ENCODE data around the gene PAPPA2. TPM values are rescaled to one million over a fixed set of nuclear protein-coding genes. Genes with fewer than 3 reads are reported as not detected.
A peak's percentile ranks its signal among the peaks of the same experiment; 100 is the strongest.

PAPPA2 gene
- total RNA-seq, 1 donor from 2014 or later, result 2.8 TPM

DNA sequence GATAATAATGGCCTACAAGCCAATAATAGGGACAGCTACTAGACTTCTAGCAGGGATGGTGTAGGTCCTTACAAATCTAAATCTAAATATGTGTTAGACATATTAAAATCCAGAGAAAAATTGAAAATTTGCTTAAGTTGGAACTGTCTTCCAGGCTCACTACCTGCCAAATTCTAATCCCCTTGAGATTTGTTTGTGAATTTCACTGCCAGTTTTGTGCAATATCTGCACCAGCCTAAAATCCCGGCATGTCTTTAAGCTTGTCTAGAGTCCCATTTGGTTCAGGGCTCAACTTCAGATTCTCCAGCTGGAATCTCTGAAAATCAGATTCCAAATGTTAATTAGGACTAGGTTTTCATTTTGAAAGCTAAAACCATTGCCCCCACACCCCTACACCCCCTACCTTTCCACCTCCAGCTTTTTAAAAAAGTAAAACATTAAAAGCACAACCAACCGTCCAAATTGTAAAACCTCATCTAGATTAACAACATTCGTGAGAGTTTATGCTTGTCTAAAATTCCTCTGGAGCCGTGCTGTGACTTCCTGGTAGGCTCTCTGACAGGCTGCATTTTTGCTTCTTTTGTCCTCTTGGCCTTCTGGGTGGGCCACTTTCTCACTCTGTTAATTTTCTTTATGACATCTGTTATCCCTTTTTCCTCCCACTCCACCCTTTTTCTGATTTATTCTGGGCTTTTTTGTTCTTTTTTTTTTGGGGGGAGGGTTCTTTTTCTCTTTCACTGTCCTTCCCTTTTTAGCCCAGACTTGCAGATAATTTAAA lies 348.7 kb downstream of the PAPPA2 start:
- peak; percentile 39 for DNase-seq

DNA sequence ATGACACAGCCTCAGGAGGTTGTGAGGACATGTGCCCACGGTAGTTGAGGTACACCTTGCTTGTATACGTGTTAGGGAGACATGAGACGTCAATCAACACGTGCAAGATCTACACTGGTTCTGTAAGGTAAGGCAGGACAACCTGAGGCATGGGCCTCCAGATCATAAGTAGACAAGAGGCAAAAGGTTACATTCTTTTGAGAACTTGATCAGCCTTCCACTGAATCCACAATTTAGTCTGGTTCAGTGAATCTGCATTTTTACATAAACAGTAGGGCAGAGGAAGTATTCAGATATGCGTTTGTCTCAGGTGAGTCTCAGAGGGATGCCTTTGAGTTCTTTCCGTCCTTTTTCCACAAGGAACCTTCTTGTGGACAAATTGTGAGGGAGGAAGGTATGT lies 352.6 kb downstream of the PAPPA2 start:
- DNase-seq, result no peak

DNA sequence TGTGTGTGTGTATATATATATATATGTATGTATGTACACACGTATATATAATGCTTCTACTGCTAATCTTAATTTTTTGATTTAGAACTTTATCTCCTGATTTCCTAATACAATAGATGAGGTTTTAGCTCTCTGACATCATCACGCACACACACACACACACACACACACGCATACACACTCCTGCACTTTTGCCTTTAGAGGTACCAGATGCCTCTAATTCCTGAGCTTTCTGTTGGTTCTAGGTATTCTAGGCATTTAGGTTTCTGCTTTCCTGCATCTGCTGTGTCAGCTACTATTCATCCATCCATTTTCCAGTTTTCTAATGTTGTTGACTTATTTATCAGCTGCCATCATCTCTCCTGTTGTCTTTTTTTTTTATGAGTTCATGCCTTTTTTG lies 353.3 kb downstream of the PAPPA2 start:
- DNase-seq, result no peak

DNA sequence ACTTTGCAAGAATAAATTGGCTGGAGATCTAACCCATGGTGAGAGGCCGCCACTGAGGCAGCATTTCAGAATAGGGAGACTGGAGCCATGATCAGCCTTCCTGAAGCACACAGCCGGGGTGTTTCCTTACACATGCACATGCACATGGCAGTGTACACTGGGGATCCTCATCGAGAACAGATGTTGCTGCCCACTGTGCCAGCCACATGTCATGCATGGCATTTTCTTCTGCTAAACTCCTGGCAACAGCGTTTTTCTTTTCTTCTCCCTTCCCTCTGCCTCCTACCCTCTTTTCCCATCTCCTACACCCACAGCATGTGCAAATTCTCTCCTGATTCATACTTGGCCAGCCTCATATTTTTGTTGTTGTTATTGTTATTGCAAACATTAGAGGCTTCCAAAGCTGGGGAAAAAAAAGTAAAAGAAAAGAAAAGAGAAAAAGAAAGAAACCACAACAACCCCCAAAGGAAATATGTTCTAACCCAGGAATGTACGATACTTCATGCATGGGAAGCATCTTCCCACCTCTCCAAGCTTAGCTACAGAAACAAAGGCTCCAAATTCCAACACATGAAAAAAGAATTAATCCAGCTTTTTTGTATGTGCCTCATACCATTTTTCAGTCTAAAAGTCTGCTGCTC lies 357.5 kb downstream of the PAPPA2 start:
- peak; percentile 77 for DNase-seq

DNA sequence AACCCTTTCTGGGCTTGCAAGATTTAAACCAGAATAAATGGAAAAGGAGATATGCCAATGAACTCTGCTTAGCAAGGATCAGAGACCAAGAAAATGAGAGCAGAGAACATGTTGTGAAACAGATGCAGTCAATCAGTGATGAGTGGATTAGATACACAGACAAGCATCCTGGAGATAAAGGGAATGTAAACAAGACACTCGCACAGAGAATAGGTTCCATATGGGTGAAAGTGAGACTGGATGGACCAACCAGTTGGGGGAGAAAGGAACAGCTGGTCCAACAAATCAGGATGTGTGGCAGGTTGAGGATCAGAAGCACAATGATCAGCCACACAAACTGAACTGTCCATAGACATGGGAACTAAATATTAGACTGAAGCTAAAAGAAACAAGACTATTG lies 363.3 kb downstream of the PAPPA2 start:
- DNase-seq, result peak; percentile 51

DNA sequence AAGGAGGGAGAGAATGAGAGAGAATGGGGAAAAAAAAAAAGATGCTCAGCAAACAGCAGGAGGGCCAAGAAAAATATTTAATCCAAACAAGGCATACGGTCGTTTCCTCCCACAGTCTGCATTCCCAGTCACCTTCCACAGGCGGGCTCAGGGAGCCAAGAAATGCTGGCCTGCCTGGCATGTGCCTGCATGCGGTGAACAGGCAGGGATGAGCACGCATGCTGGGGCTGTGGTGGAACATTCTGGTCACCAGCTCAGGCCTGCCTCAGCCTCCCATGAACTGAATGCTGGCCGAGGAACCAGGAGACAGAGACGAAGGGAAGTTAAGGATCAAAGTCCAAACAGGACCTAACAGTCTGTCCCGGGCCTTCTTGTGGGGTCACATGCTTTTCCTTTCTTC lies 366.3 kb downstream of the PAPPA2 start:
- DNase-seq, result no peak

DNA sequence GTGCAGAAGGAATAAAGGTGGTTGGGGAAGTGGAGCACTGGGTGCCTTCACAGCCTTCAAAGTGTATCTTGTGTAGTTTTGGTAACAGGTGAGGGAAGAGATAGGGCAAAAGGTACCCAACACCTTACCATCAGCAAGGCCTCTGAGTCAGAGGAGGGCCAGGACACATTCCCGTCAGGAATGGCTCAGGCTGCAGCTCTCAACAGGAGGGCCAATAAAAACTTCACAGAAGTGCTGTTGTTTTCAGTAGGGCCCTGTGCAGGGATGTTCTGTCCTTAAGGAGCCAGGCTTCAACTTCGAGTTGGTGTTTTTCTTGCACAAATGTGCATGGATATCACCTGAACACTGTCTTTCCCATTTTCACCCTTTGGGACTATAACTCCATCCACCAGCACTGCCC lies 368.2 kb downstream of the PAPPA2 start:
- no peak for DNase-seq

DNA sequence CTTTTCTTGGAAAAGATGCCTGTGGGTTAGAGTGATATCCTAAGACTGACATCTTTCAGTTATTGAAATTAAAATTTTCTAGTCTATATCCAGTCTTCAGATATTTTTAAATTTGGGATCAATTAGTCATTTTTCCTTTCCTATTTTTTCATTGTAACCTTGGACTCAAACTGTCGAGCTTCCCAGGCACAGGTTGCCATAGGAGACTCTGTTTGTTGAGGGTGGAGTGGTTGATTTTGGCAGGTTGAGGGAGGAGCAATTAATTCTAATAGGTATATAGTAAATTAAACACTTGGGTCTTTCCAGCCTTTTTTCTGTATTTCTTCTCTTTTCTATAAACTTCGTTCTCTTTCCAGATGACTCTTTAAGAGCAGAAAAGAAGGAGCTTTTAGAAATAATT lies 374.7 kb downstream of the PAPPA2 start:
- no peak for DNase-seq

DNA sequence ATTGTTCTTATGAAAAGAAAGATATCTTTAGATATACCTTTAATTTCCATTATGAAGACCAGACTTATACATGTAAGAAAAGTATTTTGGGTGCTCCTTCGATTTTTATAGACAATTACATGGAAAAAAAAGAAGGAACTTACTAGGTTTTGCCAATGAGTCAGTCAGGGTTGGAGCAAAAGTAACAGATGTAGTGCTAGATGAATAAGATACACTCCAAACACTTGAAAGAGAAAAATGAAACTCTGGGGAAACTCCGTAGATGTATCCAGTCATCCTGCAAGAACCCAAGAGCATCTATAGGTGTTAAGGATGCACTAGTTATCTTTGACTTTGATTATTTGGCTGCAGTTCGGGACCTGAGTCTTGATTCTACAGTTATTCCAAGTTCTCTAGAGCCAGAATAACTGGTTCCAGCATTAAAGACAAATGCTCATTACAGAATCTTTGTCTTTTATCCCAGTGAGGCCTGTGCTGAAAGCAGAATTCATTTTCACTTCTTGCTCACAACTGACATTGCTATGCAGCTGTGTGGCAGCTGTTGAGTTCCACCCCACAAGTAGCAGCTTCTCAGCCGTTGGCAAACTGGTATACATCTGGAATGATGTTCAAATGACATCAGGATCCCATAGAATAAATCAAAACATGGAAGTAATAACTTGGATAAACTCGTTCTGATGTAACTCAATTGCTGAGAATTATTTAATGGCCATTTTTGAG lies 375.5 kb downstream of the PAPPA2 start:
- peak; percentile 93 for DNase-seq

DNA sequence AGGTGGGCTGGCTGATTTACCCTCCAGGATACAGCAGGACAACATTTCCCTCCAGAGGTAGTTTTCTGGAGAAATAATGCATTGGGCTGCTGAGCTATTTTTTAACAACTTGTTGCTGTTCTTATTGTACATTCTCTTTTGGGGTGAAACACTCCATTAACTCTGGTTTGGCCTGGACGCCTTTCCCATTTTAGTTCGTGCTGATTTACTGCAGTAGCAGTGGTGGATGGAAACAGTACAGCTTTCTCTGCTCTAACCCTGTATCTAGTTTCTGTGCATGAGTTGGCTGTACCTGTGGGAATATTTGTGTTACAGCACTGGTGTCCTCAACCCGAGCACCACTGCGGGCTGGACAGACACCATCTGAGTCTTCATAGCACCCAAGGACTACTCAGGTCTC lies 376.2 kb downstream of the PAPPA2 start:
- DNase-seq, result no peak

DNA sequence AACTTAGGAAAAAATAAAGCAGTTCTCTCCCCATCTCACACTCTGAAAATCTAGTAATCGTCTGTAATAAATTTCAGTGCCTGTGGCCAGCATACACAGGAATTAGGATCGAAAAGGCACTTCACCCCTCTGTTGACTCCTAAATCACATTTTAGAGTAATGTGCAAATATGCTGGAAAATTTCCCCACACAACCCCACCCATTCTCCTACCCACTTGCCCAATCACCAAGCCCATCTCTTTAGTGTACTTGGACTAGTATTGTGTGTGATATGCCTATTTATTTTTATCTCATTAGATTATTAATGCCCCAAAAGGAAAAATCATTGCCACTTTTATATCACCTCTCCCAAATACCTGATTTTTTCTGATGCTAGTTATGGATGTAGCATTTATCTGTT lies 378.3 kb downstream of the PAPPA2 start:
- no peak for DNase-seq

DNA sequence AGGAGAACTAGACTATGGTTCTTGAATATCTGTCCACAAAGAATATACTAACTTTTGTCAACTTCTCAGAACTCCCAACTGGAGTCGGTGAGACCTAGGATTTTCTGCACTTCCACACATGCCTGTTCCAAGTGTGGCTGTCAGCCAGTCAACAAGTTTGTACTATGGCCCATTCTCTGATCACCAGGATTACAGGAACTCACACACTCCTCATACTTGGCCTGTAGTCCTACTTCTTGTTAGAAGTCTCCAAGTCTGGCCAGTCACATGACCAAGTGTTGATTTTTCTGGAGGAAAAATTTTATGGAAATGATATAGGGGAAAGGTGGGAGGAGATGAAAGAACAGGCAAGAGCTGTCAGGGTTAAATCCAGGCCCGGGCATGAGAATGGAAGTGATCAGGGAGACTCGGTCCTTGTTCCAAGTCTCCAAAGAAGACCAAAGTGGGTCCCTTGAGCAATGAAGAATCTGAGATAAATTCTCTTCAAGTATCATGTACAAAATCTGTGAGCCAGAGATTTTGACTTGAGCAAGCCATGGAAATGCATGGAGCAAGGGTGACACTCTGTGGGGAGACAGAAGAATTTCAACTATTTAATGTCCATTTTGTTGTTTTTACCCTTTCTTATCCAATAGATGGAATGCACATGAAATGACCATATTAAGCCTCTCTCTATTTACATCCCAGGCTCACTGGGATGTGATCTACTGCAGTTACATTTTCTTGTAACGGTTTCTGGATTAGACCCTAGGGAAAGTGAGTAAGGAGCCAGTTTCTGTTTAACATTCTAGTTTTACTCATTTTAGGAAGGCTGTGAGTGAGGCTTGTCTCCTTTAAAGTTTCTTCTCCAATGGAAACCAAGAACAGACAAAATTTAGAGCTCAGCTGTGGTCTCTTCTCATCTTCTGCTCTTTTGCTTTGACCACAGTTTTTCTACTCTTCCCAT lies 380.6 kb downstream of the PAPPA2 start:
- peak; percentile 92 for DNase-seq

DNA sequence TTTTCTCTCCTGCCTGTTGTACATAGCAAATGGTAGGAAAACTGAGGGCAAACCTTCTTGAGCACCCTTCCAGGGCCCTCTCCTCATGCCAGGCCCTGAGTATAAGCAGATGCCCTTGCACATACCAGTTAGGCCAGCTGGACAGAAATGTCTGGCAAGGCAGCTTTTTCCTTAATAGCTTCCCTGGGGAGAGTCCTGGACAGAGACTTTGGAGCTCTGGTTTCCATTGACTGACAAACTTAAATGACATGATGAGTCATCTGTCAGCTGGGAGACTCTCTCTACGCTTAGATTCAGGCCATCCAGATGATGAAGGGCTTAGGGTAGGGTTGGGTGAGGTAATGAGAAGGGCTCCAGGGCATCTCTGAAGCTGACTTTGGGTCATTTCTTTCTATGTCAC lies 384.1 kb downstream of the PAPPA2 start:
- DNase-seq, result no peak

DNA sequence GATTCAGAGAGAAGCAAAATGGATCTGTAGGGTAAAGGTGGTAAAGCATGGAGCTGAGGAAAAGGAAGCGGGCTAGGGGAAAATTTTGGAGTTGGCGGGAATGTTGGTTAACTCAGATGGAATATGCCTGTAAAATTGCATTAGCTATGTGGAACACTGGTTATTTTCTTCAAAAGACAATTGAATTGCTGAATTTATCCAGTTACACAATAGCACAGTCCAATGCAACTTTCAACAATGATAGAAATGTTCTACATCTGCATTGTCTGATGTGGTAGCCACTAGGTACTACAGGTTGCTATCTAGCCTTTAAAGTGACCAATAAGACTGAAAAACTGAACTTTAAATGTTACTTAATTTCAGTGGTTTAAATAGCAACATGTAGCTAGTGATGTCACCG lies 386.3 kb downstream of the PAPPA2 start:
- DNase-seq, result no peak

DNA sequence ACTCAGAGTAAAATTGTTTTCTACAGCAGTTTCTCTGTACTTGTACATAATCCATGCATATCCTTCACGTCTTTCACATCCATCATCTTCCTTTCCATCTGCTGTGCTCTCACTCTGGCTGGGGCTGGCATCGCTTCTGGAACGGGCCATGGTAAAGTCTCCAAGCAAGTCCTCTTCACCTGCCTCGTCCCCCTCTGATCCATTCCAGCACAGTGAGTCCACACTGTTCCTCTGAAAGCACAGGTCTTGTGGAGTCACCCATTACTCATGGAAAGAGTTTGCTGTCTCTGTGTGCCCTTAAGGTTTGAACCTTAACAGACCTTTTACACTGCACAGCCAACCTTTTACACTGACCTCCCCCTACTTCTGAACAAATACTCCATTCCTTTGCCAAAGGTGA lies 387.9 kb downstream of the PAPPA2 start:
- DNase-seq, result no peak

DNA sequence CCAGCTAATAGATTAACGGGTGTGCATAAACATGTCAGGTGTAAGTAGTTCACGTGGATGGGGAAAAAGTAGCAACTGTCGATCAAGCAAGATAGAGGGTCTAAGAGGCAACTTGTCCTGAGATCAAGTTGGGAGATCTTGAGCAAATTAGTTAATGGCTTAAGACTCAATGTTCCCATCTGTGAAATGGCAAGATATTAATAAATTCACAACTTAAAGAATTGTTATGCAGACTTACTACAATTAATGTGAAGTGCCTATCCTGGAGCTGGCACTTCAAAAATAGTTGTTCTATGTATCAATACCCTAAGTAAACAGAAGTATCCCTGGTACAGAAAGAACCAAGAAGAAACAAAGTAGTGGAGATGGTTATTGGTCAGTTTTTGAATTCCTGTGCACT lies 389.1 kb downstream of the PAPPA2 start:
- no peak for DNase-seq

DNA sequence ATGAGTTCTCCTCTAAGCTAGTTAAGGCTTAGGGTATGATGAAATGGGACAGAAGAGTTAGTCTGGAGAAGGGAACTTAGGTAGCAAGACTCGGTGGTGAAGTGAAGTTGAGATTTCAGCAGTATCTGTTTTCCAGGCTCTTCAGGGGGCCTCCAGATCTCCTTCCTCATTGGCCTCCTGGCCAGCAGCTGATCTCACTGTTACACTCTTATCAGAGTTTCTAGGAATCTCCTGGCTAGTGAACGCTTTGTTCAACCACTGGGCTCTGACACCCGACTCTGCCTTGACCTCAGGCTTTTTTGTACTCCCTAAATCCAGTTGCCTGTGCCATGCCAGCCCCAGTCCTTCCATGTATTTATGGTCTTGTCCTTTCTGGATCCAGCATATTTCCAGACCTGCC lies 390.5 kb downstream of the PAPPA2 start:
- no peak for DNase-seq

DNA sequence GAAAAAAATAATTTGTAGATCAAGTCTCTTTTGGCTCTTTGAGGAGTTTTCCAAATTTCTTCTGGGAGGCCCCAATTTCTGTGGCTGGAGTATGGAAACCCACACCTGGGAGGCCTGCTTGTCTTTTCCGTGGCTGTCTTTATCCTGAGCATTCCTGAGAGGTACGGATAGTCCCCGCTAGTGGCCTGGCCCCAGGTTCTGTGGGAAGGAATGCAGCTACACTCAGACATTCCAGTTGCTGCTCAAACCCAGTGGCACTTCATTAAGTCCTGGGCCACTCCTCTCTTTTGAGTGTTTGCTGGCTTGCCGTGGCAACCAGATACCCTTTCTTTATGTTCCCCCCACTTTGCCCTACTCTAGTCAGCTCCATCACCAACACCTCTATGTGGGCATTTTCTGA lies 391.1 kb downstream of the PAPPA2 start:
- no peak for DNase-seq

DNA sequence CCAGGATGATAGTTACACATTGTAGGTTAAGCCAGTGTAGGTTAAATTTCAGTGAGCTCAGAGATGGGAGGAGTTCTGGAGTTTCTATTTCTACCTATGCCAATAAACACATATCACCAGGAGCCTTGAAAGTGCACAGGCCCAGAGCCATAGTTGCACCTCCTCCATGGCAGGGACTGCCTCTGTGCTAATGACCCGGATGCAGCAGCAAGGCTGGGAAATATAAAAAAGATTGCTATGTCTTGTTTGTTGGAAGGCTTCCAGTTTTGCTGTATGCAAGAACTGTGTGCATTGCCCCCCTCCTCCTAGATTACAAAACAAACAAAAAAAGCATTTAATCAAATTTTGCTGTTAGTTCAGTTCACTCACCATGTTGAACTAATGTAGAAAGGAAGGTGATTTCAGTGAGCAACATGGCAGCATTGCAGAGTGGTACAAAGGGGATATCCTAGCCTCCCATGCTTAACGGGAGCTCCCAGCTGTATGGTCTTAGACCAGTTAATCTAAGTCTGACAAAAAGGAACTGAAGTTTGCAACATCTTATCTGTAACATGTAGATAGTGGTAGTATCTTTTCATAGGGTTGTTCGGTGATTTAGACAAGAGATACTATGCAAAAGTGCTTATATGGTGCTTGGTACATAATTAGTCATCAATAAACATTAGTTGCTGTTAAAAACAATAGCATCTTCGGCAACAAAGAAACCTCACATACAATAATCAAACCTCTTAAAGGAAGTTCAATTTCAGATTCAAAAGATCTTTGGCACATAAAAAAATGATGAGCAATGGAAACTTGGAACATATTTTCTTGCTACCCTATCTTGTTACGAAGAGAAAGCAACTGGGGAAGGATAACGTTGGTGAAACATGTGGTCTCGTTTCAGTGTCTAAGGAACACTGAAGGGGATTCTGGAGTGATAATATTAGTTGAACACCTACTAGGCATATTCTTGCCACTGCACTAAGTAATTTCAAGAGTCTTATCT lies 392.1 kb downstream of the PAPPA2 start:
- DNase-seq, result no peak

DNA sequence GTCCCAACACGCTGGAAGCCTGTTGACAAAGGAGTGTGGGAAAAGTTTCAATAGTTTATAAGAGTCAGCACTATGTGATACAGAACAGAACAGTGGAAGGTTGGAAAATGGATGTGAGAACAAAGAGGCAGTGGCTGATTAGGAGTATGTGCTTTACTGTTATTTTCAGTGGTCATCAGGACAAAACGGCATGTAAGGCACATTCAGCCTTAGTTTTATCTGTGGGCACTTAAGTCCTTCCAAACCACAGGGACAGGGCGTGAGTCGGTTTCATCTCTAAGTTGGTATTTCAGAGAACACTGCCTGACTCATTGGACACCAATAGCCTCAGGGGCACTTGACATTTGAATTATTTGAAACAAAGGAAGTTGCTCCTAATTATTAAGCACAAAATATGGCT lies 394.7 kb downstream of the PAPPA2 start:
- DNase-seq, result no peak

DNA sequence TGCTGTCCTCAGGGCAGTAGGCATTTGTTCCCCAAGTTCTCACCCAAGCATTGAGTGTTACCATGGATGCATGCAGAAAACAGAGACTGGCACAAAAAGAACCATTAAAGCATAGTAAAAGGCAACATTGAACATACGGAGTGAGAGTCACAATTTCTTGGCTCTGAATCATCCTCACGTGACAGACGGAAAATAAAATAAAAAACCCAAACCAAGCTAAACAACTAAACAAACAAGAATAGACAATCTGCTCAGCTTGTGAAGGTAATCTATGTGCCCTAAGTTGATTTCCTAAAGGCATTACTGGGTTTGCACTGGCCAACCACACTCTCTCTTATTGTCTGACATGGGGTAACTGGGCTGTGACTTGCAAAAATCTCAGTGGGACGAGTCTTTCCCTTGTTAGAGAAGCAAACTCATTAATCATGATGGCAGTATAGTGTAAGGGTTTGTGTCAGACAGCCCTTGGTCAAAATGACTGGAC lies 395.5 kb downstream of the PAPPA2 start:
- DNase-seq, result no peak
